ENCODE measurements around the gene TOP2A.
"Not testable (repeated sequence)": the region's sequence is repeated elsewhere in the genome, so short reads cannot be mapped to it uniquely, and the experiment has no call there.

TOP2A gene

GRCh38 chr17:40418428-40418706 is 671 bp upstream of the TOP2A start:
- FAIRE-seq (no peak), DNase-seq (ENCODE audit: insufficient read length, low spot score) (no peak)
- TF ChIP-seq SPI1 (IDR thresholded peaks at IDR 0.05; ENCODE audit: low read depth, low read length): no peak
- TF ChIP-seq PAX5 (IDR thresholded peaks at IDR 0.05; ENCODE audit: insufficient read depth, low read length, severe bottlenecking): no peak
- TF ChIP-seq POU2F2 (IDR thresholded peaks at IDR 0.05; ENCODE audit: low read depth, low read length): no peak
- no peak for TF ChIP-seq TAF1 (IDR thresholded peaks at IDR 0.05; ENCODE audit: low read depth, low read length)
- TF ChIP-seq POLR2AphosphoS5 (IDR thresholded peaks at IDR 0.05; ENCODE audit: low read depth, low read length): no peak
- no peak for TF ChIP-seq POLR2A (IDR thresholded peaks at IDR 0.05; ENCODE audit: low read depth, low read length)

GRCh38 chr17:40417258-40417608 is 463 bp downstream of the TOP2A start:
- DNase-seq (ENCODE audit: insufficient read length, low spot score) (no peak), FAIRE-seq (no peak)
- TF ChIP-seq POU2F2 (IDR thresholded peaks at IDR 0.05; ENCODE audit: low read depth, low read length) (no peak), PAX5 (IDR thresholded peaks at IDR 0.05; ENCODE audit: insufficient read depth, low read length, severe bottlenecking) (no peak), SPI1 (IDR thresholded peaks at IDR 0.05; ENCODE audit: low read depth, low read length) (no peak), POLR2A (IDR thresholded peaks at IDR 0.05; ENCODE audit: low read depth, low read length) (no peak), TAF1 (IDR thresholded peaks at IDR 0.05; ENCODE audit: low read depth, low read length) (no peak), POLR2AphosphoS5 (IDR thresholded peaks at IDR 0.05; ENCODE audit: low read depth, low read length) (no peak; the same call in 1 of the 2 replicates)

- DNase-seq (ENCODE audit: insufficient read length, low spot score) (no peak), FAIRE-seq (no peak)
- TF ChIP-seq POU2F2 (IDR thresholded peaks at IDR 0.05; ENCODE audit: low read depth, low read length) (no peak), SPI1 (IDR thresholded peaks at IDR 0.05; ENCODE audit: low read depth, low read length) (no peak)
Observed at GRCh38 chr17:40416671-40417070, 1.0 kb downstream of the TOP2A start.

GRCh38 chr17:40415390-40415789 is 2.3 kb downstream of the TOP2A start:
- FAIRE-seq: no peak
- TF ChIP-seq POLR2A (IDR thresholded peaks at IDR 0.05; ENCODE audit: low read depth, low read length): no peak
- no peak for TF ChIP-seq POLR2AphosphoS5 (IDR thresholded peaks at IDR 0.05; ENCODE audit: low read depth, low read length)
- no peak for DNase-seq (ENCODE audit: insufficient read length, low spot score)

- not testable (repeated sequence) for FAIRE-seq; DNase-seq (ENCODE audit: insufficient read length, low spot score)
Observed at GRCh38 chr17:40414312-40414711, 3.4 kb downstream of the TOP2A start.

GRCh38 chr17:40412880-40413279 is 4.8 kb downstream of the TOP2A start:
- no peak for DNase-seq (ENCODE audit: insufficient read length, low spot score)
- no peak for FAIRE-seq
- TF ChIP-seq TAF1 (IDR thresholded peaks at IDR 0.05; ENCODE audit: low read depth, low read length): no peak
- no peak for TF ChIP-seq SPI1 (IDR thresholded peaks at IDR 0.05; ENCODE audit: low read depth, low read length)
- TF ChIP-seq POU2F2 (IDR thresholded peaks at IDR 0.05; ENCODE audit: low read depth, low read length): no peak
- TF ChIP-seq POLR2AphosphoS5 (IDR thresholded peaks at IDR 0.05; ENCODE audit: low read depth, low read length): no peak
- TF ChIP-seq PAX5 (IDR thresholded peaks at IDR 0.05; ENCODE audit: insufficient read depth, low read length, severe bottlenecking): no peak
- TF ChIP-seq POLR2A (IDR thresholded peaks at IDR 0.05; ENCODE audit: low read depth, low read length): no peak

- no peak for DNase-seq (ENCODE audit: insufficient read length, low spot score)
- no peak for TF ChIP-seq POLR2AphosphoS5 (IDR thresholded peaks at IDR 0.05; ENCODE audit: low read depth, low read length)
- no peak for TF ChIP-seq SPI1 (IDR thresholded peaks at IDR 0.05; ENCODE audit: low read depth, low read length)
- TF ChIP-seq TAF1 (IDR thresholded peaks at IDR 0.05; ENCODE audit: low read depth, low read length): no peak
- TF ChIP-seq PAX5 (IDR thresholded peaks at IDR 0.05; ENCODE audit: insufficient read depth, low read length, severe bottlenecking): no peak
- no peak for TF ChIP-seq POLR2A (IDR thresholded peaks at IDR 0.05; ENCODE audit: low read depth, low read length)
- TF ChIP-seq POU2F2 (IDR thresholded peaks at IDR 0.05; ENCODE audit: low read depth, low read length): no peak
- no peak for FAIRE-seq
Observed at GRCh38 chr17:40411821-40412220, 5.9 kb downstream of the TOP2A start.

- no peak for DNase-seq (ENCODE audit: insufficient read length, low spot score)
- FAIRE-seq: no peak
- TF ChIP-seq TAF1 (IDR thresholded peaks at IDR 0.05; ENCODE audit: low read depth, low read length): no peak
- TF ChIP-seq POLR2A (IDR thresholded peaks at IDR 0.05; ENCODE audit: low read depth, low read length): no peak
- no peak for TF ChIP-seq SPI1 (IDR thresholded peaks at IDR 0.05; ENCODE audit: low read depth, low read length)
- TF ChIP-seq PAX5 (IDR thresholded peaks at IDR 0.05; ENCODE audit: insufficient read depth, low read length, severe bottlenecking): no peak
- no peak for TF ChIP-seq POU2F2 (IDR thresholded peaks at IDR 0.05; ENCODE audit: low read depth, low read length)
- no peak for TF ChIP-seq POLR2AphosphoS5 (IDR thresholded peaks at IDR 0.05; ENCODE audit: low read depth, low read length)
Observed at GRCh38 chr17:40410082-40410481, 7.6 kb downstream of the TOP2A start.

GRCh38 chr17:40409540-40409939 is 8.2 kb downstream of the TOP2A start:
- not testable (repeated sequence) for FAIRE-seq; DNase-seq (ENCODE audit: insufficient read length, low spot score)

GRCh38 chr17:40407460-40407859 is 10.2 kb downstream of the TOP2A start:
- TF ChIP-seq POU2F2 (IDR thresholded peaks at IDR 0.05; ENCODE audit: low read depth, low read length) (no peak), POLR2A (IDR thresholded peaks at IDR 0.05; ENCODE audit: low read depth, low read length) (no peak), POLR2AphosphoS5 (IDR thresholded peaks at IDR 0.05; ENCODE audit: low read depth, low read length) (no peak), TAF1 (IDR thresholded peaks at IDR 0.05; ENCODE audit: low read depth, low read length) (no peak), PAX5 (IDR thresholded peaks at IDR 0.05; ENCODE audit: insufficient read depth, low read length, severe bottlenecking) (no peak), SPI1 (IDR thresholded peaks at IDR 0.05; ENCODE audit: low read depth, low read length) (no peak)
- DNase-seq (ENCODE audit: insufficient read length, low spot score): no peak
- FAIRE-seq: no peak

GRCh38 chr17:40404003-40404402 is 13.7 kb downstream of the TOP2A start:
- FAIRE-seq: no peak
- TF ChIP-seq POLR2AphosphoS5 (IDR thresholded peaks at IDR 0.05; ENCODE audit: low read depth, low read length) (no peak), PAX5 (IDR thresholded peaks at IDR 0.05; ENCODE audit: insufficient read depth, low read length, severe bottlenecking) (no peak), TAF1 (IDR thresholded peaks at IDR 0.05; ENCODE audit: low read depth, low read length) (no peak), SPI1 (IDR thresholded peaks at IDR 0.05; ENCODE audit: low read depth, low read length) (no peak), POLR2A (IDR thresholded peaks at IDR 0.05; ENCODE audit: low read depth, low read length) (no peak), POU2F2 (IDR thresholded peaks at IDR 0.05; ENCODE audit: low read depth, low read length) (no peak)
- no peak for DNase-seq (ENCODE audit: insufficient read length, low spot score)
